PC-9 (cell line): ENCODE measurements around the gene PRKCA.

ENCODE experiments used
- EZH2 ChIP-seq: fragments of 200-600 bp; sonication (generic); IDR thresholded peaks from 2 replicates; pipeline ENCODE4 v1.8.0; 2017; ENCODE audit warnings: antibody characterized with exemption, low read depth
- TF ChIP-seq, protein P1 (sequence below): fragments of 200-600 bp; sonication (generic); conservative IDR thresholded peaks from 2 replicates; pipeline ENCODE4 v1.6.1; 2017; ENCODE audit warnings: mixed run types, antibody characterized with exemption, mild to moderate bottlenecking, moderate library complexity

- TF ChIP-seq, protein P1, sequence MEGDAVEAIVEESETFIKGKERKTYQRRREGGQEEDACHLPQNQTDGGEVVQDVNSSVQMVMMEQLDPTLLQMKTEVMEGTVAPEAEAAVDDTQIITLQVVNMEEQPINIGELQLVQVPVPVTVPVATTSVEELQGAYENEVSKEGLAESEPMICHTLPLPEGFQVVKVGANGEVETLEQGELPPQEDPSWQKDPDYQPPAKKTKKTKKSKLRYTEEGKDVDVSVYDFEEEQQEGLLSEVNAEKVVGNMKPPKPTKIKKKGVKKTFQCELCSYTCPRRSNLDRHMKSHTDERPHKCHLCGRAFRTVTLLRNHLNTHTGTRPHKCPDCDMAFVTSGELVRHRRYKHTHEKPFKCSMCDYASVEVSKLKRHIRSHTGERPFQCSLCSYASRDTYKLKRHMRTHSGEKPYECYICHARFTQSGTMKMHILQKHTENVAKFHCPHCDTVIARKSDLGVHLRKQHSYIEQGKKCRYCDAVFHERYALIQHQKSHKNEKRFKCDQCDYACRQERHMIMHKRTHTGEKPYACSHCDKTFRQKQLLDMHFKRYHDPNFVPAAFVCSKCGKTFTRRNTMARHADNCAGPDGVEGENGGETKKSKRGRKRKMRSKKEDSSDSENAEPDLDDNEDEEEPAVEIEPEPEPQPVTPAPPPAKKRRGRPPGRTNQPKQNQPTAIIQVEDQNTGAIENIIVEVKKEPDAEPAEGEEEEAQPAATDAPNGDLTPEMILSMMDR = no peak
- no peak for TF ChIP-seq EZH2
Observed at GRCh38 chr17:66416207-66416940, 114.0 kb downstream of the PRKCA start.
